Activated T-cell treated with anti-CD3 and anti-CD28 coated beads, Interleukin-2, amount 50 U/mL, for 1 hour (primary cell): Measurements from ENCODE around the gene CCL17.

ENCODE experiments used
- DNase-seq: peaks from one replicate; pipeline ENCODE4 v3.0.0-alpha.2; 2020

Gene CCL17

GRCh38 chr16:57401943-57402640, 2.5 kb upstream of the CCL17 start:
- DNase-seq, result no peak

GRCh38 chr16:57405097-57405496, 530 bp downstream of the CCL17 start:
- DNase-seq, result no peak

GRCh38 chr16:57406881-57407280, 2.3 kb downstream of the CCL17 start:
- DNase-seq, result no peak

- no peak for DNase-seq
These were observed 3.2 kb downstream of the CCL17 start for GRCh38 chr16:57407521-57408353.

DNA sequence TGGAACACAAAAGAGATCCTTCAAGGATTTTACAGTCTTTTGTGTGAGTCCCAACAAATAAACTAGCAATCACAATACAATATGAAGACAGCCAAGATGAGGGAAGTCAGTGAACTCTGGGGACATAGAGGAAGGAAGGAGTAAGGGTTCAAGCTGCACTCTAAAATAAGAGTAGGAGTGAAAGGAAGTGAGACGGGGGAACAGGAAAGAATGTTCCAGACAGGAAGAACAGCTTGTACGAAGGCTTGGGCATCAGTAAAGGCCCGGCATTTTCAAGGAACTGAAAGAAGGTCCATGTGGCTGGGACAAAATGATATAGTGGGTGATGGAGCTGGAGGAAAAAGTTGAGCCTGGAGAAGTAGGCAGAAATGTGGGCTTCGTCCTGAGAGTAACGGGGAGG, 4.5 kb downstream of the CCL17 start:
- no peak for DNase-seq

DNA sequence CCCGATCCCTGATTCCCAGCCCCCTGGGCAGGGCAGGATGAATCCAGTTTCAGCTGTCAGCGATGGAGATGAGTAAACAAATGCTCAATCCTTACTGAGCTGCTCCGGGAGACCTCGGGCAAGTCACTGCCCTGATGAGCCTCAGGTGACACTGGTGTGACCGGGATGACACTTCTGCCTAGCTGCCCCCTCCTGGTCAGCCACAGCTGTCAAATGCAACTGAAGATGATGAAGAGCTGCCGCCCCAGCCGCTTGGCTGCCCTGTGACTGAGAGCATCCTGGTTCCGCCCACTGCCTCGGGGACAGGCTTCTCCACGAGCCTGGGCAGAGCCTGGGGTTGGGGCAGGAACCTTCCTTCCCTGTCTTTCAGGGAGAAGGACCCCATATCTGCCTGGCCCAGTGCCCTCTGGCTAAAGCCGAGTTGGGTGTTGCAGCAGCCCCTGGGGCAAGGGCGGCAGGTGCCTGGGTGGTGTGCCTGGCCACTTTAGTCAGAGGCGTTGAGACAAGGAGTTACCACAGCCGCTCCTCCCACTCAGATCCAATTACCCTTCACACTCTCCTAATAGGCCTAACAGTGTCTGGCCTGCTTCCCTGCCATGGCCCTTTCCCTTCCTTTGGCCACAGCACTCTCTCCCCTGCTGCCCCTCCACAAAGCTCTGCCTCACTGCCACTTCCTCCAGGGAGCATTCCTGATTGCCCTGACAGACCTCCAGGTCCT, 5.5 kb downstream of the CCL17 start:
- DNase-seq, result no peak

GRCh38 chr16:57411362-57411976, 6.9 kb downstream of the CCL17 start:
- DNase-seq, result no peak

DNA sequence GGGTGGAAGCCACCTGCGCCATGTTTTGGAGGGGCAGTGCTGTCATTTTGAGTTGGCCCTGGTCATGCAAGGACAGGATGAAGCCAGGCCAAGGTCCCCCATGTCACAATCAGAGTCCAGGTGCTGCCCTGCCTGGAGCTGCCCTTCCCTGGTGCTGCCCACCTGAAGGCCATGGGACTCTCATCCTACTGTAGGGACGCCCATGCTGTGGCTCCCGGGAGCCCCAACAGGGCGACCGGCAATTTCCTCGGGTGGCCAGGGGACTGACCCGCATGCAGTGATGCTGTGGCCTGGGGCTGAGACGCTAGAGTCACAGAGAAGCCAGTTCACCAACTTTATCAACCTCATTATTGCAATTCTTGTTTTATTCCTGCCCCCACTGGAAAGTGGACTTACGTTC, 8.0 kb downstream of the CCL17 start:
- no peak for DNase-seq

GRCh38 chr16:57413301-57413730, 8.7 kb downstream of the CCL17 start:
- DNase-seq, result no peak

- DNase-seq, result no peak
These were observed 9.2 kb downstream of the CCL17 start for GRCh38 chr16:57413733-57414132.

- DNase-seq, result no peak
These were observed 11.5 kb downstream of the CCL17 start for GRCh38 chr16:57416084-57416483.

DNA sequence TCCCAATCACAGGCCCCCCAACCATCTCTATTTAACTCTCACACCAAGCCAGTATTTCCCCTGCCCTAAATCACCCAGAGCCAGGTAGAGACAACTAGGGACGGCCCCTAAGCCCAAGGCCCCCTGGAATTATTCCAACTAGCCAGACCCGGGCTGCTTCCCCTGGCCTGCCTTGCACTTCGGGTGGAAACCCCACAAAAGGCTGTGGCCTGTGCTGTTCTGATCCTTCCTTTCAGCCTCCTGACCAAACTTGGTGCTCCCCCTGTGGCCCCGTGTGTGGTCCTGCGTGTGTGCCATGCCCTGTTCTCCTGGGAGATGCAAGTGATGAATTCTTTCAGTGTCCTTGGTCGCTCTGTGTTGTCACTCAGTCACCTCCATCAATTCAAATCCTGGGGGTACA, 14.9 kb downstream of the CCL17 start:
- DNase-seq, result no peak

GRCh38 chr16:57422026-57422944, 17.7 kb downstream of the CCL17 start:
- DNase-seq, result no peak

DNA sequence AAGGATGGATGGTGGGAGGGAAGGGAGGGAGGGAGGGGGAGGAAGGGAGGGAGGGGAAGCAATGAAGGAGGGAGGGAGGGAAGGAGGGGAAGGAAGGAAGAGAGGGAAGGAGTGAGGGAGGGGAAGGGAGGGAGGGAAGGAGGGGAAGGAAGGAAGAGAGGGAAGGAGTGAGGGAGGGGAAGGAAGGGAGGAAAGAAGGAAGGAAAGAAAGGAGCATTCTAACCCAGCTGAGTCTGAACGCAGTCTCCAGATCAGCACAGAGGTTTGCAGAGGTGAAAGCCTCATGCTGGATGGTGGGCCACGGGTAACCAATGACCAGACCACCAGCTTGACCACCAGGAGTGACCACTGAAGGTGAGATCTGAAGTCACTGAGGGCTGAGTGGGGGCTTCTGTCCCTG, 18.6 kb downstream of the CCL17 start:
- no peak for DNase-seq

DNA sequence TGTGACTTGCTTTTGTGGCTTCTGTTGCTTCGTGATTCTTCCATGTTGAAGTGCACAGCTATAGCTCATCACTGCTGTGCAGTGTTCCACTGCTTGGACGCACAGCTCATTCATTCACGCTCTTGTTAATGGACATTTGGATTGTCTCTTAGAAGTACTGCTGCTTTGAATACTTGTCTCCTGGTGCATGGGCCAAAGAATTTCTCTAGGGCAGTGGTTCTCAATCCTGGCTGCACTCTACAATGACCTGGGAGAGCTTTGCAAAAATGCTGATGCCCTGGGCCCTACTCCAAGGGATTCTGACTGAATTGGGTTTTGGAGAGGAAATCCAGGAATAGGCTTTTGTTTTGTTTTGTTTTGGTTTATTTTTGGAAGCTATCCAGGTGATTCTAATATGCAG, 20.0 kb downstream of the CCL17 start:
- no peak for DNase-seq

DNA sequence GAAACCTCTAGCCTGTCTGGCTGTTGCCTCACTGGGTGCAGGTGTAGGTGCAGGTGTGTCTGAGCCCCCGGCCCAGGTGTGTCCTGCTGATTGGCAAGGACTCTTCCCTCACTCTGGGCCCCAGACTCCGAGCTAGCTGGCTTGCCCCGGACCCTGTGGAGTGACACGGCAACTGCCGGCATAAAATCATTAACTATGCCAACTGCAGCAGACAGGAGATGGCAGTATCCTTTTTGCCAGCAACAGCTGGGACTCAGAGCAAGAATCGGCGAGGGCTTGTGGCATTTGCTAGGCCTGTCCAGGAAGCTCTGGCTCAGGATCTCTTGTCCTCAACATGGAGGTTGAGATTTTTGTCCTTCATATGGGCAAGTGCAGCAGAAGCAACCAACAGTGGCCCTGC, 21.8 kb downstream of the CCL17 start:
- no peak for DNase-seq

- no peak for DNase-seq
These were observed 22.7 kb downstream of the CCL17 start for GRCh38 chr16:57427307-57427706.

- DNase-seq, result no peak
These were observed 23.3 kb downstream of the CCL17 start for GRCh38 chr16:57427824-57428223.

DNA sequence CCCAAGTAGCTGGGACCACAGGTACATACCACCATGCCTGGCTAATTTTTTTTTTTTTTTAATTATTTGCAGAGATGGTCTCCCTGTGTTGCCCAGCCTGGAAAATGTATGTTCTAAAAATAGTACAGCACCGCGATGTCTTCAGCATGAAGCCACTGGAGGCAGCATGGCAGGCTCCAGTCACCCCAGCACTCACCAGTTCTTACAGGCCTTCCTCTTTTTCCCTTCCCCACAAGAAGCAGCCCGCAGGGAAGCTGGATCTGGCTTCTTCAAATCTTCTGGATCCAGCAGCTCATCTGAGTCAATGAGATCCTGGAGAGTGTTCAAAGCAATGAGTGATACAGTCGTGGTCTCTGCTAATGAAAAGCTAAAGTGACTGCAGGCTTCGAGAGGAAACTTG, 26.4 kb downstream of the CCL17 start:
- no peak for DNase-seq

DNA sequence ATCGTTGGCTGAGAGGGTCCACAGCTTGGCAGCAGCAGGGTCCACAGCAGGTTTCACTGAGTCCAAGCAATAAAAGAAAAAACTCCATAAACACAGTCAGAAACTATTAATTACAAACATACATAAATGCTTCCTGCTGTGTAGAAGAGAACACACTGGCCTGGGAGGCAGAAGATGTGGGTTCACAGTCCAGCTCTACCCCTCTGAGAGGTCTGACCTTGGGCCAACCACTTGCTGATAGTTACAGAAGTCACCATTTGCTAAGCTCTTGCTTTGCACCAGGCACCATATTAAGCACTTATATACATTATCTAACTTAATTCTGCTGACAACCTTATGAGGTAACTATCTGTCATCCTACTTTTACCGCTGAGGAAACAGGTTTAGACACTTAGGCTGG, 27.9 kb downstream of the CCL17 start:
- DNase-seq, result no peak

DNA sequence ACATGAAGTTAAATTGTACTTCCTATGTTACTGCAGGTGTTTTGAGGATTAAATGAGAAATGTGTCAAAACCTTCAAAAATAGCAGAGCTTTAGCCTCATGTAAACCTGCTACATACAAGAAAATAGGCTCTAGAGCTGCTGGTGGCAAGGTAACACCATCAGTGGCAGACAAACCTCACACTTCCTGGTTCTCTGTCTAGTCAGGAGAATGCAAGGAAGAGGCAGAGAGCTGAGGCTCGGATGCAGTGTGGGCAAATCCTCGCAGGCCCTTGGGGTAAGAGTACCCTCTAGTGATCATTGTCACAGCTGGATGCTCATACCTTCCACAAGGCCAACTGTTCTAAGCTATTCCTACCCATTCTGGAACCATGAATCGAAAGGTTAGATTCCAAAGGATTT, 28.4 kb downstream of the CCL17 start:
- no peak for DNase-seq

- no peak for DNase-seq
These were observed 29.4 kb downstream of the CCL17 start for GRCh38 chr16:57434003-57434402.
